ENCODE data around the gene FSD1. TPM values are rescaled to one million over a fixed set of nuclear protein-coding genes. Genes with fewer than 3 reads are reported as not detected.

Gene FSD1
- total RNA-seq, 1 experiment from 2014 or later: 10.0 TPM

Other genes starting within 250 kb of the FSD1 start
- gene ZBTB7A, start 237.7 kb upstream of the FSD1 start, total RNA-seq (2014; rRNA removed; shearing (Covaris generic)): 8.8 and 17.2 TPM in 2 replicates
- 105 and 124 TPM in 2 replicates for gene MAP2K2, start 180.5 kb upstream of the FSD1 start, total RNA-seq (2014; rRNA removed; shearing (Covaris generic))
- not detected in 2 replicates for gene CREB3L3, start 151.0 kb upstream of the FSD1 start, total RNA-seq (2014; rRNA removed; shearing (Covaris generic))
- gene SIRT6, start 122.0 kb upstream of the FSD1 start, total RNA-seq (2014; rRNA removed; shearing (Covaris generic)): 16.4 and 18.5 TPM in 2 replicates
- 0.20 and 0.42 TPM in 2 replicates for gene ANKRD24, start 121.9 kb upstream of the FSD1 start, total RNA-seq (2014; rRNA removed; shearing (Covaris generic))
- gene EBI3, start 75.1 kb upstream of the FSD1 start, total RNA-seq (2014; rRNA removed; shearing (Covaris generic)): 0.63 and 1.3 TPM in 2 replicates
- gene YJU2, start 57.5 kb upstream of the FSD1 start, total RNA-seq (2014; rRNA removed; shearing (Covaris generic)): 23.8 and 28.1 TPM in 2 replicates
- gene SHD, start 25.3 kb upstream of the FSD1 start, total RNA-seq (2014; rRNA removed; shearing (Covaris generic)): not detected in 2 replicates
- gene TMIGD2, start 2.2 kb upstream of the FSD1 start, total RNA-seq (2014; rRNA removed; shearing (Covaris generic)): not detected in 2 replicates
- gene STAP2, start 34.2 kb downstream of the FSD1 start, total RNA-seq (2014; rRNA removed; shearing (Covaris generic)): 2.3 and 3.6 TPM in 2 replicates
- gene MPND, start 39.0 kb downstream of the FSD1 start, total RNA-seq (2014; rRNA removed; shearing (Covaris generic)): 1.3 and 2.7 TPM in 2 replicates
- gene SH3GL1, start 95.9 kb downstream of the FSD1 start, total RNA-seq (2014; rRNA removed; shearing (Covaris generic)): 46.6 and 62.9 TPM in 2 replicates
- gene CHAF1A, start 98.0 kb downstream of the FSD1 start, total RNA-seq (2014; rRNA removed; shearing (Covaris generic)): 26.5 and 44.1 TPM in 2 replicates
- 48.4 and 75.4 TPM in 2 replicates for gene UBXN6, start 153.2 kb downstream of the FSD1 start, total RNA-seq (2014; rRNA removed; shearing (Covaris generic))
- gene HDGFL2, start 167.7 kb downstream of the FSD1 start, total RNA-seq (2014; rRNA removed; shearing (Covaris generic)): 21.4 and 26.4 TPM in 2 replicates
- 0.03 and 0.06 TPM in 2 replicates for gene PLIN4, start 213.9 kb downstream of the FSD1 start, total RNA-seq (2014; rRNA removed; shearing (Covaris generic))
- gene PLIN5, start 230.6 kb downstream of the FSD1 start, total RNA-seq (2014; rRNA removed; shearing (Covaris generic)): not detected in 2 replicates
- gene LRG1, start 235.4 kb downstream of the FSD1 start, total RNA-seq (2014; rRNA removed; shearing (Covaris generic)): not detected in 2 replicates